WERI-Rb-1 (cell line): ENCODE results near the gene PLCXD1.
"Not testable (repeated sequence)": the region's sequence is repeated elsewhere in the genome, so short reads cannot be mapped to it uniquely, and the experiment has no call there.

Experiments used
- DNase-seq: peaks from one replicate; pipeline ENCODE4 v3.0.0-alpha.2; 2020
- H3K27ac ChIP-seq: fragments of 250-450 bp; sonication (Bioruptor Pico); 2 replicates; pipeline ENCODE4 v1.5.1; 2020; ENCODE audit warnings: mild to moderate bottlenecking, moderate library complexity
- H3K27me3 ChIP-seq: fragments of 250-450 bp; sonication (Bioruptor Pico); 2 replicates; pipeline ENCODE4 v1.5.1; 2021; ENCODE audit warnings: mild to moderate bottlenecking, low read depth, moderate library complexity; ENCODE audit not compliant: insufficient read depth, severe bottlenecking
- H3K36me3 ChIP-seq: fragments of 250-450 bp; sonication (Bioruptor Pico); 2 replicates; pipeline ENCODE4 v1.5.1; 2020; ENCODE audit warnings: mild to moderate bottlenecking, moderate library complexity
- H3K4me3 ChIP-seq: 2 replicates; pipeline ENCODE4 v1.5.1; 2011; ENCODE audit warnings: low read depth, mild to moderate bottlenecking, control low read depth, low read length
- H3K9me3 ChIP-seq: fragments of 250-450 bp; sonication (Bioruptor Pico); 2 replicates; pipeline ENCODE4 v1.5.1; 2021; ENCODE audit warnings: mild to moderate bottlenecking, moderate library complexity; ENCODE audit not compliant: severe bottlenecking
- CTCF ChIP-seq: IDR thresholded peaks from 2 replicates; pipeline ENCODE4 v1.5.1; 2011; ENCODE audit warnings: low read depth, mild to moderate bottlenecking, control low read depth, inconsistent platforms, low read length

Gene PLCXD1

GRCh38 chrX:302975-303374, 21.8 kb downstream of the PLCXD1 start:
- no peak for TF ChIP-seq CTCF
- Histone ChIP-seq H3K27ac (no peak overlapping the region), H3K9me3 (no peaks in the 10 kb centered on the region), H3K27me3 (no peaks in the 10 kb centered on the region), H3K4me3 (no peak overlapping the region), H3K36me3 (peaks cover 77% of the 10 kb centered on the region)
- no peak for DNase-seq

GRCh38 chrX:305781-306613, 24.8 kb downstream of the PLCXD1 start:
- not testable (repeated sequence) for H3K9me3 ChIP-seq, DNase-seq, H3K27ac ChIP-seq, H3K4me3 ChIP-seq, H3K27me3 ChIP-seq
- peaks cover 69% of the 10 kb centered on the region for H3K36me3 ChIP-seq

GRCh38 chrX:306614-307251, 25.6 kb downstream of the PLCXD1 start:
- not testable (repeated sequence) for DNase-seq, H3K9me3 ChIP-seq, H3K27ac ChIP-seq, H3K4me3 ChIP-seq, H3K27me3 ChIP-seq
- H3K36me3 ChIP-seq: peaks cover 67% of the 10 kb centered on the region

- DNase-seq: no peak
- Histone ChIP-seq H3K36me3 (peaks cover 66% of the 10 kb centered on the region), H3K9me3 (no peaks in the 10 kb centered on the region), H3K27ac (no peak overlapping the region), H3K4me3 (no peak overlapping the region), H3K27me3 (no peaks in the 10 kb centered on the region)
- no peak for TF ChIP-seq CTCF
Observed at GRCh38 chrX:307261-308111, 26.3 kb downstream of the PLCXD1 start.

GRCh38 chrX:308821-309520, 27.8 kb downstream of the PLCXD1 start:
- no peak overlapping the region for H3K4me3 ChIP-seq
- H3K27ac ChIP-seq: no peak overlapping the region
- no peaks in the 10 kb centered on the region for H3K9me3 ChIP-seq
- TF ChIP-seq CTCF: no peak
- H3K27me3 ChIP-seq: no peaks in the 10 kb centered on the region
- peaks cover 69% of the 10 kb centered on the region for H3K36me3 ChIP-seq
- no peak for DNase-seq

GRCh38 chrX:310621-311155, 29.5 kb downstream of the PLCXD1 start:
- Histone ChIP-seq H3K27ac (no peak overlapping the region), H3K9me3 (no peaks in the 10 kb centered on the region), H3K4me3 (no peak overlapping the region), H3K36me3 (peaks cover 66% of the 10 kb centered on the region), H3K27me3 (no peaks in the 10 kb centered on the region)
- no peak for DNase-seq
- TF ChIP-seq CTCF: no peak
